MCF 10A (cell line): Measurements from ENCODE around the gene RAI14. TPM values are rescaled to one million over a fixed set of nuclear protein-coding genes. Genes with fewer than 3 reads are reported as not detected.
A peak's percentile ranks its signal among the peaks of the same experiment; 100 is the strongest.

Experiments
- BruUV-seq: library from RNA; stranded (reverse); fragments of 400-500 nt; replicated peaks from 2 replicates; lab custom pipeline; 2021; lab: Mats Ljungman, UMichigan
- CTCF ChIA-PET: fragments of 300-600 bp; sonication (Branson Sonifier 250); formaldehyde crosslinking; extraction: SDS; loops from one replicate; lab custom pipeline; 2021; ENCODE audit warnings: antibody characterized with exemption, inconsistent platforms; lab: Yijun Ruan, JAX
- POLR2A ChIA-PET: fragments of 300-600, 350-650 bp; sonication (Branson Sonifier 250); formaldehyde crosslinking; extraction: SDS; loops from one replicate; lab custom pipeline; 2020; ENCODE audit warnings: antibody characterized with exemption, inconsistent platforms; lab: Yijun Ruan, JAX
- DNase-seq: peaks from one replicate; pipeline ENCODE4 v3.0.0-alpha.2; 2018; ENCODE audit not compliant: unreplicated experiment
- H3K27ac Mint-ChIP-seq: one replicate; pipeline ENCODE4 v1.8.0; 2022; ENCODE audit warnings: mild to moderate bottlenecking, low read depth, mixed read lengths; ENCODE audit not compliant: unreplicated experiment
- H3K27me3 Mint-ChIP-seq: one replicate; pipeline ENCODE4 v1.8.0; 2022; ENCODE audit warnings: mixed read lengths; ENCODE audit not compliant: insufficient read depth, unreplicated experiment
- H3K36me3 Mint-ChIP-seq: one replicate; pipeline ENCODE4 v1.8.0; 2022; ENCODE audit warnings: mild to moderate bottlenecking, moderate library complexity, mixed read lengths; ENCODE audit not compliant: insufficient read depth, unreplicated experiment
- H3K4me1 Mint-ChIP-seq: one replicate; pipeline ENCODE4 v1.8.0; 2022; ENCODE audit warnings: mixed read lengths; ENCODE audit not compliant: insufficient read depth, unreplicated experiment
- H3K4me3 Mint-ChIP-seq: one replicate; pipeline ENCODE4 v1.8.0; 2022; ENCODE audit warnings: mild to moderate bottlenecking, moderate library complexity, mixed read lengths; ENCODE audit not compliant: unreplicated experiment
- H3K9me3 Mint-ChIP-seq: one replicate; pipeline ENCODE4 v1.8.0; 2022; ENCODE audit warnings: mixed read lengths; ENCODE audit not compliant: unreplicated experiment
- CTCF ChIP-seq: fragments of 200-600 bp; IDR thresholded peaks from one replicate; pipeline ENCODE4 v1.8.0; 2022; ENCODE audit warnings: antibody characterized with exemption, mild to moderate bottlenecking; ENCODE audit not compliant: unreplicated experiment
- intact Hi-C: fragments of 100-400 bp; cut with micrococcal nuclease; formaldehyde crosslinking; loops from 2 replicates; pipeline ENCODE4 v1.14.1; 2022
- total RNA-seq: library from RNA; stranded (reverse); gene quantifications from 2 replicates; pipeline ENCODE4 v1.2.3, GENCODE V29; 2022

Gene RAI14
- total RNA-seq, 1 experiment from 2014 or later = 47.6 TPM

GRCh38 chr5:34676416-34676815 is 20.3 kb downstream of the RAI14 start:
- DNase-seq = peak; percentile 9
- Mint-ChIP-seq H3K27me3 (no peaks in the 10 kb centered on the region), H3K36me3 (peaks cover 6% of the 10 kb centered on the region), H3K27ac (peak overlapping the region; percentile 54), H3K4me3 (no peak overlapping the region), H3K4me1 (peaks cover 7% of the 10 kb centered on the region), H3K9me3 (no peaks in the 10 kb centered on the region)
- ChIA-PET POLR2A (interaction anchor here (1.2 kb wide), 1 partner anchor 152 kb away, joined by 3 read pairs; no protein-coding TSS in a partner anchor), CTCF (no interaction called here)
- no TSS peak for BruUV-seq
- no peak for TF ChIP-seq CTCF
- intact Hi-C loops = no loop called here

GRCh38 chr5:34677428-34677827 is 21.3 kb downstream of the RAI14 start:
- Mint-ChIP-seq H3K36me3 (peaks cover 6% of the 10 kb centered on the region), H3K4me1 (peaks cover 7% of the 10 kb centered on the region)
- POLR2A ChIA-PET = interaction anchor here (1.2 kb wide), 1 partner anchor 151 kb away, joined by 3 read pairs; no protein-coding TSS in a partner anchor

GRCh38 chr5:34680896-34681295 is 24.8 kb downstream of the RAI14 start:
- Mint-ChIP-seq H3K4me1 (peaks cover 9% of the 10 kb centered on the region), H3K4me3 (no peak overlapping the region), H3K27ac (no peak overlapping the region), H3K9me3 (no peaks in the 10 kb centered on the region), H3K27me3 (no peaks in the 10 kb centered on the region), H3K36me3 (no peaks in the 10 kb centered on the region)
- CTCF ChIA-PET = no interaction called here
- BruUV-seq = no TSS peak
- POLR2A ChIA-PET = no interaction called here
- no peak for DNase-seq
- intact Hi-C loops = loop anchor here (10.0 kb wide), 1 partner anchor 156 kb away; no protein-coding TSS in a partner anchor
- TF ChIP-seq CTCF = no peak

More at GRCh38 chr5:34677428-34677827, 21.3 kb downstream of the RAI14 start:
- H3K9me3 Mint-ChIP-seq = no peaks in the 10 kb centered on the region
- no peak for TF ChIP-seq CTCF
- no TSS peak for BruUV-seq
- DNase-seq = no peak
- H3K4me3 Mint-ChIP-seq = no peak overlapping the region
- intact Hi-C loops = no loop called here
- CTCF ChIA-PET = interaction anchor here (0.6 to 1.2 kb wide), 3 partner anchors 22 to 1380 kb away, joined by 3 to 4 read pairs (median 3); no protein-coding TSS in a partner anchor
- H3K27ac Mint-ChIP-seq = no peak overlapping the region
- no peaks in the 10 kb centered on the region for H3K27me3 Mint-ChIP-seq

- Mint-ChIP-seq H3K4me3 (no peak overlapping the region), H3K9me3 (no peaks in the 10 kb centered on the region), H3K4me1 (peaks cover 16% of the 10 kb centered on the region), H3K36me3 (peaks cover 2% of the 10 kb centered on the region), H3K27ac (no peak overlapping the region), H3K27me3 (no peaks in the 10 kb centered on the region)
- intact Hi-C loops = loop anchor here (10.0 kb wide), 1 partner anchor 158 kb away; no protein-coding TSS in a partner anchor
- peak; percentile 61 for DNase-seq
- TF ChIP-seq CTCF = no peak
- POLR2A ChIA-PET = interaction anchor here (1.3 kb wide), 1 partner anchor 12 kb away, joined by 3 read pairs; no protein-coding TSS in a partner anchor
- CTCF ChIA-PET = interaction anchor here (0.8 kb wide), 1 partner anchor 161 kb away, joined by 3 read pairs; no protein-coding TSS in a partner anchor
- BruUV-seq = no TSS peak
Observed at GRCh38 chr5:34682926-34683623, 26.9 kb downstream of the RAI14 start.
